B cell (primary cell): ENCODE data around the gene TSC22D2. TPM values are rescaled to one million over a fixed set of nuclear protein-coding genes. Genes with fewer than 3 reads are reported as not detected.

ENCODE experiments used
- ATAC-seq: fragments of 200-7000 bp; cut with Tn5 transposase; one replicate; pipeline ENCODE4 v1.10.0; 2021; ENCODE audit warnings: low read depth, mild to moderate bottlenecking, moderate number of reproducible peaks, moderate library complexity
- CTCF ChIA-PET: fragments of 350-600 bp; sonication (Branson Sonifier 250); formaldehyde crosslinking; loops from one replicate; lab custom pipeline; 2021; ENCODE audit warnings: antibody characterized with exemption, inconsistent platforms; lab: Charles Lee
- POLR2A ChIA-PET: fragments of 350-600 bp; sonication (Branson Sonifier 250); formaldehyde crosslinking; loops from one replicate; lab custom pipeline; 2021; ENCODE audit warnings: antibody characterized with exemption; lab: Charles Lee
- DNase-seq: peaks from one replicate; pipeline ENCODE4 v3.0.0; 2013
- H2AFZ ChIP-seq: 2 replicates; pipeline ENCODE4 v1.6.1; 2012; ENCODE audit warnings: mild to moderate bottlenecking, low read depth, low read length; ENCODE audit not compliant: insufficient read depth, poor library complexity, severe bottlenecking
- H3K27ac ChIP-seq, 2 donors: 1 replicate in 1 of 2; 2 replicates in 1 of 2; pipeline ENCODE4 v1.5.1; 2012 to 2013; ENCODE audit warnings: low read length in 2 of 2, mild to moderate bottlenecking in 2 of 2, moderate library complexity in 1 of 2
- H3K27me3 ChIP-seq, 4 experiments: fragments of 200-600 bp in 1 of 4; sonication (generic) in 1 of 4; replicated peaks in 1 of 4; 1 replicate in 2 of 4; 2 replicates in 2 of 4; pipeline versions ENCODE4 v1.6.1 to v1.7.0; 2013 to 2016; ENCODE audit warnings: low read length in 3 of 4, mild to moderate bottlenecking in 2 of 4, mixed read lengths in 1 of 4, moderate library complexity in 1 of 4; ENCODE audit not compliant: insufficient read depth in 4 of 4, control insufficient read depth in 3 of 4; ENCODE audit errors: control extremely low read depth in 1 of 4
- H3K36me3 ChIP-seq, 2 experiments: replicated peaks in 1 of 2; 1 replicate in 1 of 2; 2 replicates in 1 of 2; pipeline versions ENCODE4 v1.6.1 to v1.7.1; 2013; ENCODE audit warnings: low read length in 1 of 2; ENCODE audit not compliant: insufficient read depth in 2 of 2, control insufficient read depth in 1 of 2; ENCODE audit errors: control extremely low read depth in 1 of 2, extremely low read depth in 1 of 2
- H3K4me1 ChIP-seq, 2 donors: fragments of 200-600 bp in 1 of 2; sonication (generic) in 1 of 2; 1 replicate in 1 of 2; 2 replicates in 1 of 2; pipeline versions ENCODE4 v1.5.1 to v1.6.1; 2013 to 2017; ENCODE audit warnings: low read length in 2 of 2; ENCODE audit not compliant: control insufficient read depth in 2 of 2, insufficient read depth in 2 of 2
- H3K4me2 ChIP-seq: replicated peaks from 2 replicates; pipeline ENCODE3; 2012; ENCODE audit warnings: mild to moderate bottlenecking, low read depth, low read length; ENCODE audit not compliant: poor library complexity, severe bottlenecking
- H3K4me3 ChIP-seq, 5 experiments: fragments of 200-600 bp in 1 of 5; sonication (generic) in 1 of 5; 1 replicate in 3 of 5; 2 replicates in 2 of 5; pipeline versions ENCODE4 v1.5.1 to v1.7.0; 2011 to 2016; ENCODE audit warnings: low read length in 4 of 5, mild to moderate bottlenecking in 4 of 5, low read depth in 2 of 5, control low read depth in 1 of 5, moderate library complexity in 1 of 5; ENCODE audit not compliant: insufficient read depth in 1 of 5; ENCODE audit errors: control extremely low read depth in 1 of 5, extremely low read depth in 1 of 5
- H3K79me2 ChIP-seq: fragments of 200-600 bp; sonication (generic); one replicate; pipeline ENCODE4 v1.6.0; 2016; ENCODE audit warnings: low read length; ENCODE audit not compliant: control insufficient read depth, insufficient read depth
- H3K9ac ChIP-seq: fragments of 200-600 bp; sonication (generic); 2 replicates; pipeline ENCODE4 v1.6.1; 2017; ENCODE audit warnings: mild to moderate bottlenecking, low read length, moderate library complexity
- H3K9me3 ChIP-seq, 3 donors: one replicate each; pipeline versions ENCODE4 v1.6.1 to v1.7.1; 2013; ENCODE audit warnings: low read length in 2 of 3; ENCODE audit not compliant: control insufficient read depth in 2 of 3, insufficient read depth in 1 of 3; ENCODE audit errors: control extremely low read depth in 1 of 3
- H4K20me1 ChIP-seq: 2 replicates; pipeline ENCODE4 v1.6.0; 2012; ENCODE audit warnings: mild to moderate bottlenecking, low read length; ENCODE audit not compliant: insufficient read depth, control insufficient read depth, poor library complexity, severe bottlenecking
- H3K27ac Mint-ChIP-seq: one replicate; pipeline ENCODE4 v1.8.0; 2021; ENCODE audit warnings: mixed read lengths
- H3K27me3 Mint-ChIP-seq: one replicate; pipeline ENCODE4 v1.8.0; 2021; ENCODE audit warnings: mixed read lengths
- H3K4me1 Mint-ChIP-seq: one replicate; pipeline ENCODE4 v1.8.0; 2021; ENCODE audit warnings: mixed read lengths
- H3K4me3 Mint-ChIP-seq: one replicate; pipeline ENCODE4 v1.8.0; 2021; ENCODE audit warnings: mixed read lengths
- H3K9me3 Mint-ChIP-seq: one replicate; pipeline ENCODE4 v1.8.0; 2022; ENCODE audit warnings: mixed read lengths; ENCODE audit not compliant: insufficient read depth
- CTCF ChIP-seq: fragments of 200-600 bp; IDR thresholded peaks from one replicate; pipeline ENCODE4 v1.8.0; 2022; ENCODE audit warnings: antibody characterized with exemption, mild to moderate bottlenecking
- EZH2 ChIP-seq: IDR thresholded peaks from 2 replicates; pipeline ENCODE4 v1.6.1; 2012; ENCODE audit warnings: borderline replicate concordance, low read depth, mild to moderate bottlenecking, moderate library complexity, low read length; ENCODE audit not compliant: insufficient read depth, poor library complexity, severe bottlenecking
- intact Hi-C: fragments of 100-400 bp; cut with micrococcal nuclease; formaldehyde crosslinking; loops from one replicate; pipeline ENCODE4 v1.10.0; 2022
- polyA plus RNA-seq: library from polyadenylated mRNA; depleted of rRNA; stranded (reverse); fragments of >200 nt; gene quantifications from 2 replicates; pipeline ENCODE4 v1.2.3, GENCODE V29; 2012
- total RNA-seq, 2 donors: library from RNA; stranded (reverse); fragments of 120-200 nt in 1 of 2; gene quantifications; 1 replicate in 1 of 2; 2 replicates in 1 of 2; pipeline versions ENCODE4 v1.2.3 to v1.2.4, GENCODE V29; 2013 to 2022

TSC22D2 gene
- total and polyA plus RNA-seq, 2 donors (not counting 1 experiment from before 2014, with no cell fraction given), result 17.2 to 45.9 TPM

- Histone ChIP-seq H3K36me3 (peaks cover 0 to 5% of the 10 kb centered on the region in 2 experiments), H3K27me3 (no peaks in the 10 kb centered on the region), H2AFZ (no peak overlapping the region), H3K4me1 (no peaks in the 10 kb centered on the region), H3K4me3 (no peak overlapping the region), H4K20me1 (peaks cover 37% of the 10 kb centered on the region), H3K4me2 (no peak overlapping the region), H3K79me2 (peaks cover 35% of the 10 kb centered on the region), H3K27ac (no peak overlapping the region), H3K9me3 (no peaks in the 10 kb centered on the region), H3K9ac (no peak overlapping the region)
- H3K27me3 Mint-ChIP-seq, result no peaks in the 10 kb centered on the region
- TF ChIP-seq CTCF (no peak), EZH2 (no peak)
- peaks cover 20% of the 10 kb centered on the region for H3K4me1 Mint-ChIP-seq
- intact Hi-C loops, result no loop called here
- no peak overlapping the region for H3K4me3 Mint-ChIP-seq
- no peaks in the 10 kb centered on the region for H3K9me3 Mint-ChIP-seq
- no peak for ATAC-seq
- DNase-seq, result no peak
- ChIA-PET CTCF (no interaction called here), POLR2A (no interaction called here)
- H3K27ac Mint-ChIP-seq, result no peak overlapping the region
These were observed 41.1 kb downstream of the TSC22D2 start for GRCh38 chr3:150449169-150449721.

GRCh38 chr3:150450916-150451315 is 42.8 kb downstream of the TSC22D2 start:
- H3K79me2 ChIP-seq, result peaks cover 24% of the 10 kb centered on the region
- intact Hi-C loops, result loop anchor here (5.0 kb wide), 1 partner anchor 39 kb away; no protein-coding TSS in a partner anchor
- H3K36me3 ChIP-seq, result peaks cover 0 to 5% of the 10 kb centered on the region in 2 experiments
- peaks cover 20% of the 10 kb centered on the region for H3K4me1 Mint-ChIP-seq
- no peak overlapping the region for H3K4me3 ChIP-seq
- H3K9ac ChIP-seq, result no peak overlapping the region
- ATAC-seq, result no peak
- no peaks in the 10 kb centered on the region for H3K9me3 ChIP-seq
- H3K27me3 Mint-ChIP-seq, result no peaks in the 10 kb centered on the region
- CTCF ChIA-PET, result interaction anchor here (1.3 kb wide), 1 partner anchor 43 kb away, joined by 3 read pairs; no protein-coding TSS in a partner anchor
- H3K27ac Mint-ChIP-seq, result no peak overlapping the region
- POLR2A ChIA-PET, result no interaction called here
- H3K9me3 Mint-ChIP-seq, result no peaks in the 10 kb centered on the region
- no peak overlapping the region for H2AFZ ChIP-seq
- TF ChIP-seq EZH2 (no peak), CTCF (no peak)
- no peak overlapping the region for H3K4me2 ChIP-seq
- no peaks in the 10 kb centered on the region for H3K27me3 ChIP-seq
- H3K27ac ChIP-seq, result no peak overlapping the region
- H4K20me1 ChIP-seq, result peaks cover 47% of the 10 kb centered on the region
- no peak for DNase-seq
- H3K4me3 Mint-ChIP-seq, result no peak overlapping the region
- no peaks in the 10 kb centered on the region for H3K4me1 ChIP-seq
